Subcutaneous adipose tissue (tissue), 4 donors: Measurements from ENCODE around the gene PITPNB. TPM values are rescaled to one million over a fixed set of nuclear protein-coding genes. Genes with fewer than 3 reads are reported as not detected.

Source experiments
- total RNA-seq, 4 donors: library from RNA; depleted of rRNA; stranded (reverse); fragments of >200 nt; gene quantifications; one replicate each; pipeline ENCODE4 v1.1.0, GENCODE V29; 2016
- TF ChIP-seq, protein P1 (sequence below): fragments of 450-650 bp; IDR thresholded peaks from one replicate; pipeline ENCODE4 v1.5.1; 2016; ENCODE audit warnings: low read depth, mild to moderate bottlenecking, control low read depth, antibody characterized with exemption, moderate library complexity

PITPNB gene
- total RNA-seq, 4 donors from 2014 or later = 43.5 to 89.3 (median 46.5) TPM

DNA sequence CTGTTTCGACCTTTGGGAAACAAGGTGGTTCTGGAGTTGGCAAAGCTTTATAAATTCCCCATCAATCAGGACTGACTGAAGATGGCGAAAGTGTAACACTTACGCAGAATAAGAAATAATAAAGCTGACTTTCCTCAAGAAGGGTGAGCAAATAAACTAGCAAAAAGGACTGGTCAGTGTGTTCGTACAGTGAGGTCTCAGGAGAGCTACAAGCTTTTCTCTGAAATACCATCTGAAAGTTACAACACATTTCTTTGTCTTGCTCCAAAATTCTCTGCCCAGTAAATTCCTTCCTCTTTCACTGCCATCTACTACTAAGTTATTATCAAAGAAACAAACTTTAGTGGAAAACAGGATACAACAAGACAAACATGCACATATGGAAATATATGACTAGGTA lies 13.4 kb downstream of the PITPNB start:
- TF ChIP-seq, protein P1, sequence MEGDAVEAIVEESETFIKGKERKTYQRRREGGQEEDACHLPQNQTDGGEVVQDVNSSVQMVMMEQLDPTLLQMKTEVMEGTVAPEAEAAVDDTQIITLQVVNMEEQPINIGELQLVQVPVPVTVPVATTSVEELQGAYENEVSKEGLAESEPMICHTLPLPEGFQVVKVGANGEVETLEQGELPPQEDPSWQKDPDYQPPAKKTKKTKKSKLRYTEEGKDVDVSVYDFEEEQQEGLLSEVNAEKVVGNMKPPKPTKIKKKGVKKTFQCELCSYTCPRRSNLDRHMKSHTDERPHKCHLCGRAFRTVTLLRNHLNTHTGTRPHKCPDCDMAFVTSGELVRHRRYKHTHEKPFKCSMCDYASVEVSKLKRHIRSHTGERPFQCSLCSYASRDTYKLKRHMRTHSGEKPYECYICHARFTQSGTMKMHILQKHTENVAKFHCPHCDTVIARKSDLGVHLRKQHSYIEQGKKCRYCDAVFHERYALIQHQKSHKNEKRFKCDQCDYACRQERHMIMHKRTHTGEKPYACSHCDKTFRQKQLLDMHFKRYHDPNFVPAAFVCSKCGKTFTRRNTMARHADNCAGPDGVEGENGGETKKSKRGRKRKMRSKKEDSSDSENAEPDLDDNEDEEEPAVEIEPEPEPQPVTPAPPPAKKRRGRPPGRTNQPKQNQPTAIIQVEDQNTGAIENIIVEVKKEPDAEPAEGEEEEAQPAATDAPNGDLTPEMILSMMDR = no peak

DNA sequence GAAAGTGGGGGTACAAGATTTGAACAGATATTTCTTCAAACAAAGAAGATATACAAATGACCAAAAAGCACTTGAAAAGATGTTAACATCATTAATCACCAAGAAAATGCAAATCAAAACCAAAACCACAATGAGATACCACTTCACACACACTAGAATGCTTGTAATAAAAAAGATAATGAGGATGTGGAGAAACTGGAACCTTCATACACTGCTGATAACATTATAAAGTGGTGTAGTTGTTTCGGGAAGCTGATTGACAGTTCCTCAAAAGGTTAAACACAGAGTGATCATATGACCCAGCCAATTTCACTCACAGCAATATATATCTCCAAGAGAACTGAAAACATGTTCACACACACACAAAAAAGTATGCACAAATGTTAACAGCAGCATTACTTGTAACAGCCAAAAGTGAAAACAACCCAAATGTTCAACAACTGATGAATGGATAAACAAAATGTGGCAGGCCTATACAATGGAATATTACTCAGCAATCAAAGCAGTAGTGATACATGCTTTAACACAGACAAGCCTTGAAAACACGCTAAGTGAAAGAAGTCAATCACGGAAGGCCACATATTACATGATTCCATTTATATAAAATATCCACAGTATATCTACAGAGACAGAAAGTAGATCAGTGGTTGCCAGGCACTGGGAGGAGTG lies 15.1 kb downstream of the PITPNB start:
- TF ChIP-seq, protein P1 = no peak

DNA sequence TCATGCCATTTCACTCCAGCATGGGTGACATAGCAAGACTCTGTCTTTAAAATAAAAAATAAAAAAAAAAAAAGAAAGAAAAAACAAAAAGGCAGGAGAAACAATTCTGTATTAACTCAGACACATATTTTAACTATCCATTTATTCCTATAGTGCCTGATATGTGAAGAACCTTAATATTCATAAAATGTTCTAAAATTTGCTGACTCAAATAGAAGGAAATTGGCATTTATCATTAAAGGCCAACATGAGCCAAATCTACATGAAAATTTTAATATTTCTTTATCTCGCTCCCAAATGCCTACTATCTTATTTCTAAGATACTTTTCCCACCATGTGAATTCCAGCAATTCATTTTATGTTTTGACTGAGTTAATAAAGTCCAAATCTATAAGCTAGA lies 18.9 kb downstream of the PITPNB start:
- TF ChIP-seq, protein P1 = no peak

DNA sequence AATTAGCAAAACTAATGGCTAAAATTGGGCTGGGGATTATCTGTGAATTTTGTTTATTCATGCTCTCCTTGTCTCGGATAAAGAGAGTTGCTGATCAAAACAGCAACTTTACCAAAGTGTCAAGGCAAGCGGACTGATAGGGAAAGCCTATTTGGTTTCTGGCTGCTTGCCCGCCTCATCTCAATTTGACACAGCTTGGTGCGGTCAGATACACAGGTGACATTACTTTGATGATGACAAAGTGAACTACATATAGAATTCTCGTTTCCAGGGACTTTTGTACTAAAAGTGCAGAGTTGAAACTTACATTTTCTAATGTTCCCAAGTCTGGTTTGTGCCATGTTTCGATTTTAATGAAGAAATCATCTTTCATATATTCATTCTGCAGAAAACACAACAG lies 22.8 kb downstream of the PITPNB start:
- TF ChIP-seq, protein P1 = no peak

DNA sequence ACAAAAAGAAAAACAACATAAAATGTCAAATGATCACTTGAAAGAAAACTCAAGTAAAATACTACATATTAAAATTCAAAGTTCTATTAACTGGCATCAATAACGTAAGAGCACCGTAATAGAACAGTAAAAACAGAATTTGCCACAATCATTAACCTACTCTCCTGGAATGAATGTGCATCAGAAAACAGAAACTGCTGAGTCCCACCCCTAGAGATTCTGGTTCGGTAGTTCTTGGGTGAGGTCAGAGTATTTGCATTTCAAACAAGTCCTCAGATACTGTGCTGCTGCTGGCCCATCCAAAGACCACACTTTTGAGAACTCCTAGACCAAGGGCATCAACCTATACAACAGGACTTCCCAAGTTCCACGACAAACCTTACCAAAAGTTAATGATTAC lies 23.5 kb downstream of the PITPNB start:
- TF ChIP-seq, protein P1 = no peak

DNA sequence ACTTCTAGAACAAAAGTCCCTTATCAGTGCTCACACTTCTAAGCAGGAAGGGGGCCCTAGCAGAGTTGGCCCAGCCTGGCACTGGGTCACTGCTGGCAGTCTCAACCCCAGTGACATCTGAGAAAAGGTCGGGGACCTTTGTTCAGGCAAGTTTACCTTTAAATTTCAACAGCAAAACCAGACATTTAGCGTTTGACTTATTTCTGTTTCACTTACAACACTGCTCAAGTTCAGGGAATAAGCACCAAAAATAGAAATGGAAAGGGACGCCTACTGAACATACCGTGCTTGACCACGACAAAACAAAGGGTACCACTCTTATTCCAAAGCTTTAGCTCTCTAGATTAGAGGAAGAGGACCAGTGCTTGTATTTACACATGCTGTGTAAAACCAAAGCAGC lies 26.2 kb downstream of the PITPNB start:
- TF ChIP-seq, protein P1 = no peak

DNA sequence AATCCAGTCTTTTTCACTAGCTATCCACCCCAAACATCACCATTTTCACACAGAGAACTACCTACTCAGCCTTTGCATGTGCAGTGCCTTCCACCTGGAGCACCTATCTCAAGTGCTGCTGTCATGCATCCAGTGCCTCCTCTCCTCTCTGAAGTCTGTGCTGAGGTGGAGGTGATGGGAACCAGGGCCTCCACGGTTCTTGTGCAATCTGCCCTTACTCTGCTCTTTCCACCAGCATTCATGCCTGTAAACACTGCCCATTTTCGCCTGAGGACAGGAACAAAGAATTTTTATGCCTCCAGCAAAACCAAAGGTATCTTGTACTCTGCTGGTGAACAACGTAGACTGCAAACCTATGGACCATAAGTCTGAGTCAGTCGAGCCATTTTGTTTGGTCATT lies 27.0 kb downstream of the PITPNB start:
- TF ChIP-seq, protein P1 = no peak
